NCI-H1694 treated with DMSO at 0.1 percent for 48 hours (cell line): ENCODE measurements around the gene CABP2.
"Not testable (repeated sequence)": the region's sequence is repeated elsewhere in the genome, so short reads cannot be mapped to it uniquely, and the experiment has no call there.

ENCODE experiments used
- DNase-seq: peaks from one replicate; lab custom pipeline; 2025; lab: John Stamatoyannopoulos, UW

The CABP2 gene

GRCh38 chr11:67476692-67477091 lies 46.6 kb downstream of the CABP2 start:
- DNase-seq: not testable (repeated sequence)

DNA sequence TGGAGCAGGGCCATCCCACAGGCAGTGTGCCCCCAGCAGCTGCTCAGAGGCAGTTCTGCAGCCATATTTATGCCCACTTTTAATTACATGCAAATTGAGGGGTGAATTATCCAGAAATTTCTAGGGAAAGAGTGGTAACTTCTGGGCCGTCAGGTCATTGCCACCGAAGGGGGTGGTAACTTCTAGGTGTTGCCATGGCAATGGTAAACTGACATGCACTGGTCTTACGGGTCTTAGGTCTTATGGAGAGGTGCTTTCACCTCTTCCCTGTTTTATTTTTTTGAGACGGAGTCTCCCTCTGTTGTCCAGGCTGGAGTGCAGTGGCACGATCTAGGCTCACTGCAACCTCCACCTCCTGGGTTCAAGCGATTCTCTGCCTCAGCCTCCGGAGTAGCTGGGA lies 50.4 kb downstream of the CABP2 start:
- DNase-seq: no peak

DNA sequence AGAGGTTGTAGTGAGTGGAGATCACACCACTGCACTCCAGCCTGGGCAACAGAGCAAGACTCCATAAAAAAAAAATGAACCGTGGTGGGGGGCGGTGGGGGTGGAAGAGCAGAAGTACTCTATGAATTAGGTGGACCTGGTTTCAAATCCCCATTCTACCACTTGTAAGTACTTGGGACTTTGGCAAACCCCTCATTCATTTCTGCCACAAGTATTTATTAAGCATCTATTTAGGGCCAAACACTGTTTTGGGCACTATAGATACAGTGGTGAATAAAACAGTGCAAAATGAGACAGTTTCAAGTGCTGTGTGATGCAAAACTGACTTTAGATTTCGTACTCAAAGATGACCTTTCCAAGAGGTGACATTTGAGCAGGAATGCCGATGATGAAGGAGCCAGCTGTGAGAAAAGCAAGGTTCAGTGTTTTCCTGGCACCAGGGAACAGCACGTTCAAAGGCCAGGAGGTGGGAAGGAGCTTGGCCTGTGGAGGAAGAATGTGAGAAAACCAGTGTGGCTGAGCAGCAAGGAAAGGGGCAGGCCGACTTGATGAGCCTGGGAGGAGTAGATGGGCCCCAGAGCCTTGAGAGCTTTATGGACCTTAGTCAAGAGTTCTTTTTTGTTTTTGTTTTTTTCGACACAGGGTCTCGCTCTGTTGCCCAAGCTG lies 52.8 kb downstream of the CABP2 start:
- DNase-seq: no peak

GRCh38 chr11:67469508-67469811 lies 53.8 kb downstream of the CABP2 start:
- no peak for DNase-seq
